IMR-90 (cell line): ENCODE measurements around the gene MSRB1.

Experiments
- BHLHE40 ChIP-seq: fragments of 150-350 bp; IDR thresholded peaks from 2 replicates; pipeline ENCODE4 v1.6.1; 2016; ENCODE audit warnings: mild to moderate bottlenecking, low read depth, low read length
- CEBPB ChIP-seq: IDR thresholded peaks from 2 replicates; pipeline ENCODE4 v1.6.1; 2012; ENCODE audit warnings: low read depth, low read length, improper control_type of control experiment
- CHD1 ChIP-seq: IDR thresholded peaks from 2 replicates; pipeline ENCODE4 v1.6.1; 2012; ENCODE audit warnings: low read depth, low read length, improper control_type of control experiment
- FOS ChIP-seq: fragments of 150-350 bp; IDR thresholded peaks from 2 replicates; pipeline ENCODE4 v1.6.1; 2016; ENCODE audit warnings: low read depth, low read length
- MAFK ChIP-seq: IDR thresholded peaks from 2 replicates; pipeline ENCODE4 v1.6.1; 2012; ENCODE audit warnings: low read depth, low read length, improper control_type of control experiment
- MAZ ChIP-seq: IDR thresholded peaks from 2 replicates; pipeline ENCODE4 v1.6.1; 2012; ENCODE audit warnings: low read depth, mild to moderate bottlenecking, low read length, improper control_type of control experiment, moderate library complexity, borderline replicate concordance
- POLR2A ChIP-seq: IDR thresholded peaks from 2 replicates; pipeline ENCODE4 v1.6.1; 2012; ENCODE audit warnings: mild to moderate bottlenecking, low read depth, low read length
- RAD21 ChIP-seq: IDR thresholded peaks from 2 replicates; pipeline ENCODE4 v1.6.1; 2012; ENCODE audit warnings: low read length, improper control_type of control experiment
- RFX5 ChIP-seq: IDR thresholded peaks from 2 replicates; pipeline ENCODE4 v1.8.0; 2012; ENCODE audit warnings: low read depth, mild to moderate bottlenecking, low read length, moderate library complexity
- USF2 ChIP-seq: fragments of 150-350 bp; IDR thresholded peaks from 2 replicates; pipeline ENCODE4 v1.6.1; 2017; ENCODE audit warnings: mild to moderate bottlenecking, antibody characterized with exemption, low read length, low read depth
- TF ChIP-seq, protein P1 (sequence below): conservative IDR thresholded peaks from 2 replicates; pipeline ENCODE4 v1.5.1; 2012; ENCODE audit warnings: mild to moderate bottlenecking, low read depth, low read length, improper control_type of control experiment

GRCh38 chr16:1922357-1922756, 20.6 kb downstream of the MSRB1 start:
- no peak for TF ChIP-seq CEBPB
- TF ChIP-seq RAD21 = no peak
- TF ChIP-seq, protein P1, sequence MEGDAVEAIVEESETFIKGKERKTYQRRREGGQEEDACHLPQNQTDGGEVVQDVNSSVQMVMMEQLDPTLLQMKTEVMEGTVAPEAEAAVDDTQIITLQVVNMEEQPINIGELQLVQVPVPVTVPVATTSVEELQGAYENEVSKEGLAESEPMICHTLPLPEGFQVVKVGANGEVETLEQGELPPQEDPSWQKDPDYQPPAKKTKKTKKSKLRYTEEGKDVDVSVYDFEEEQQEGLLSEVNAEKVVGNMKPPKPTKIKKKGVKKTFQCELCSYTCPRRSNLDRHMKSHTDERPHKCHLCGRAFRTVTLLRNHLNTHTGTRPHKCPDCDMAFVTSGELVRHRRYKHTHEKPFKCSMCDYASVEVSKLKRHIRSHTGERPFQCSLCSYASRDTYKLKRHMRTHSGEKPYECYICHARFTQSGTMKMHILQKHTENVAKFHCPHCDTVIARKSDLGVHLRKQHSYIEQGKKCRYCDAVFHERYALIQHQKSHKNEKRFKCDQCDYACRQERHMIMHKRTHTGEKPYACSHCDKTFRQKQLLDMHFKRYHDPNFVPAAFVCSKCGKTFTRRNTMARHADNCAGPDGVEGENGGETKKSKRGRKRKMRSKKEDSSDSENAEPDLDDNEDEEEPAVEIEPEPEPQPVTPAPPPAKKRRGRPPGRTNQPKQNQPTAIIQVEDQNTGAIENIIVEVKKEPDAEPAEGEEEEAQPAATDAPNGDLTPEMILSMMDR = no peak
- TF ChIP-seq POLR2A = no peak
- no peak for TF ChIP-seq FOS
- TF ChIP-seq MAZ = no peak
- TF ChIP-seq BHLHE40 = no peak
- TF ChIP-seq USF2 = no peak
- no peak for TF ChIP-seq MAFK
- no peak for TF ChIP-seq RFX5
- TF ChIP-seq CHD1 = no peak
